Measurements from ENCODE around the gene PLIN4.
A peak's percentile ranks its signal among the peaks of the same experiment; 100 is the strongest.
"Not testable (repeated sequence)": the region's sequence is repeated elsewhere in the genome, so short reads cannot be mapped to it uniquely, and the experiment has no call there.

The PLIN4 gene

DNA sequence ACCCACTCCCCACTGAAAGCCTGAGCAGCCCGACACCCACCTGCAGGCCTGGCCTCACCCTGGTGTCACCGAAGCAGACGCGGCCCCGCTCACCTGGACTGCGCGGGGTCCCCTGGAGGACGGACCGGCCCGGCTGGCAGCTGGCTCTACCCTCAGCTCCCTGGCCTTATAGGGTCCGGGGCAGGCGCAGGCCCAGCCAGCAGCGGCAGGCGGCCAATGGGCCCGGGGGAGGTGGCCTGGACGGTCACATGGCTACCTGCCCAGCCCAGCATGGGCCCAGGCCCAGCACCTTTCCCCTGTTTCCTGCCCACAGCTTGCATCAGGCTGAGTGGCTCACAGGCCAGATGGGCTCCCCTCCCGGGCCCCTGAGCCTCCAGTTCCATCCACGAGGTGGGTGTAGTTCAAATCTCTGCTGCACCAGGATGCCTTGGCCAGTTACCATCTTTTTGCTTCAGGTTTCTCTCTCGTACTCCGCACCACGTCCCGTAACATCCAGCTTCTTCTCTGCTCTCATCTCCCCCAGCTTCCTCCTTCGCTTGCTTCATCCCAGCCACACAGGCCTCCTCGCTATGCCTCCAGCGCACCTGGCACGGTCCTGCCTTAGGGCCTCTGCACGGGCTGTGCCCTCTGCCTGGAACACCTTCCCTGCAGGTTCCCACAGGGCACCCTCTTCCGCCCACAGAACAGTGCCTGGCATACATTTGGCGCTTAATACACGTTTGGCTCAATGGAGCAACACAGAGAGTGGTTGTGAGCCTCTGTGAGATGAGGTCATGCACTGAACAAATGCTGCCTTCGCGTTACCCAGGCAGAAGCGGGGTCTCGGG is at the start of gene PLIN4:
Gene PLIN4 (minus strand): TSS at position 142 of the 827 bp plus-strand sequence. CDS start 214 bp downstream, outside the sequence.
- no peak for DNase-seq

DNA sequence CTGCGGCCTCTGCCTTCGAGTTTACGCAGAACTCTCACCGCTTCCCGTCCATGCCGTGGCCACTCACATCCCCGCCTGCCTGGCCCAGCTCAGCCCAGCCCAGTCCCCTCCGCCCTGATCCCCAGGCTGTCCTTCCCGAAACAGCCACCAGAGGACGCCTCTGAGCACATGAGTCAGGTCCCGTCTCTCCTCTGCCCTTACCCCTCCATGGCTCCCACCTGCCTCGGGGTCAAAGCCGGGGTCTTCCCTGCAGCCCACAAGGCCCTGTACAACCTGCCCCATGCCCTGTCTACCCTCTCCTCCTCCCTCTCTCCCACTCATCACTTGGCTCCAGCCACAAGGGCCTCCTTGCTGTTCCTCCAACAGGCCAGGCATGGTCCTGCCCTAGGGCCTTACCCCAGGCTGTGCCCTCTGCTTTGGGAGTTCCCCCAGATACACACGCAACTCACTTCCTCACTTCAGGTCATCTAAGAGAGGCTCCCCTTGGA is 49.3 kb upstream of the PLIN4 start:
- no peak for DNase-seq

- DNase-seq, result no peak
Measured at GRCh38 chr19:4566402-4567051, 48.2 kb upstream of the PLIN4 start.

DNA sequence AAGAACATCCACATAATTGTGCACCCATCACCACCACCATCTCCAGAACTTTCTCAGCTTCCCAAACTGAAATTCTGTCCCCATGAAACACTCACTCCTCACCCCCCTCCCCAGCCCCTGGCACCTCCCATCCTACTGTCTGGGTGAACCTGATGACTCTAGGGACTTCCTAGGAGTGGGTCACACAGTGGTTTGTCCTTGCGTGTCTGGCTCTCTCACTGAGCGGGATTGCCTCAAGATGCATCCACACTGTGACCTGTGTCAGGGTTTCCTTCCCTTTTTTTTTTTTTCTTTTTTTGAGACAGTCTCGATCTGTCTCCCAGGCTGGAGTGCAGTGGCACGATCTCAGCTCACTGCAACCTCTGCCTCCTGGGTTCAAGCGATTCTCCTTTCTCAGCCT is 45.3 kb upstream of the PLIN4 start:
- DNase-seq, result not testable (repeated sequence)

DNA sequence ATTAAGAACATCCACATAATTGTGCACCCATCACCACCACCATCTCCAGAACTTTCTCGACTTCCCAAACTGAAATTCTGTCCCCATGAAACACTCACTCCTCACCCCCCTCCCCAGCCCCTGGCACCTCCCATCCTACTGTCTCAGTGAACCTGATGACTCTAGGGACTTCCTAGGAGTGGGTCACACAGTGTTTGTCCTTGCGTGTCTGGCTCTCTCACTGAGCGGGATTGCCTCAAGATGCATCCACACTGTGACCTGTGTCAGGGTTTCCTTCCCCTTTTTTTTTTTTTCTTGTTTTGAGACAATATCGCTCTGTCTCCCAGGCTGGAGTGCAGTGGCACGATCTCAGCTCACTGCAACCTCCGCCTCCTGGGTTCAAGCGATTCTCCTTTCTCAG is 43.8 kb upstream of the PLIN4 start:
- not testable (repeated sequence) for DNase-seq

DNA sequence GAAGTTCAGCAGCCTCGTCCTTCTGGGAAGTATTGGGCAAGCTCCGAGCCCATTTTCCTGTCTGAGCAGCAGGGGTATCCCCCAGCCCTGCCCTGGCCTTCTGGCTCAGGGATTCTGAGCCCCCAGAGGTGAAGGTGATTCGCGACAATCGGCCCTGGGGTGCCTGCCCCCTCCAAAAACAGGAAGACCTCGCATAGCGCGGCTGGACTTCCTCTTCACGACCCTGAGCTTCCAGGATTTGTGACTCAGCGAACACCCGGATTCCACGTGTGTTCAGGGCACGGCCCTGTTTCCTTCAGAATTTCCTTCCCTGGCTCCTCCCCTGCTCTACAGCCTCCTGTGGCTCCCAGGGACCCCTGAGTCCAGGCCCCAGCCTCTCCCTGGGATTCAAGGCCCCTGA is 41.3 kb upstream of the PLIN4 start, which contains the start of gene SEMA6B:
Gene SEMA6B (minus strand): TSS at position 116 of the 400 bp plus-strand sequence. CDS start 1,227 bp downstream, outside the sequence.
- no peak for DNase-seq

DNA sequence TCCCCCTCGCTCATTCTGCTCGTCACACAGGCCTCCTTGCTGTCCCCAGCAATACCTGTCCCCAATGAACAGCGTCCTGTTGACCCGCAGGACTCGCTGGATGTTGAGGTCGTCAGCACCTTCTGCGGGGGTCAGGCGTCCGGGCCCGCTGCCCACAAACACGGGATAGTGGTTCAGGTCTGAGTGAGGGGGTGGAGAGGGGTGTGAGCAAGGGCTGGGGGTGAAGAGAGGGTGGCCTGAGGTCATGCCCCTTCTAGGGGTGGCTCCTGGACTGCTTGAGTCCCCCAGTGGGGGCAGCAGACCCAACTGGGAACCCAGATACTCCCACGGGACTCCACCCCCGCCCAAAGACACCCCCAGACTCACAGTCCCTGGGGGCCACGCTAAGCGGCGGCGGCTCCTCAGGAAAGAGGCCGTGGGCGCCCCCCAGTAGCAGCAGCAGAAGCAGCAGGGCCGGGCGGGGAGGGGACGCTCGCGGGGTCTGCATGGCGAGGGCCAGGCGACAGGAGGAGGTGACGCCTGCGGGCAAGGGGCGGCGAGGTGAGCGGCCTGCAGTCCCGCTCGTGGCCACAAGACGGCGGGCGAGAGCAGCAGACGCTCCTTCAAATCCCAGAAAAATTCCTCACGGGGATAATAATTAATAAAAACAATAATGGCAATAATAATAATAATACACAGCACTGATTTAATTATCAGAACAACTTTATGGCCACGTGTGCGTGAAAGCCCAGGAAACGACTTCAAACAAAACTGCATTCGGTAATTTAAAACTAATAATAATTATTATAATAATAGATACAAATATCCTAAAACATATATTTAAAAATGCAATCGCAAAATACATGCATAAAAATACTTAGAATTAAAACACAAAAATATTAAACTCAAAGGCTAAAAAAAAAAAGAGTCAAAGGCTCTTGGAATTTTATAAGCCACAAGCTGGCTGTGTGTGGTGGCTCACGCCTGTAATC is 40.0 kb upstream of the PLIN4 start:
- DNase-seq, result no peak

GRCh38 chr19:4557144-4557970 is 39.1 kb upstream of the PLIN4 start:
- DNase-seq, result no peak

DNA sequence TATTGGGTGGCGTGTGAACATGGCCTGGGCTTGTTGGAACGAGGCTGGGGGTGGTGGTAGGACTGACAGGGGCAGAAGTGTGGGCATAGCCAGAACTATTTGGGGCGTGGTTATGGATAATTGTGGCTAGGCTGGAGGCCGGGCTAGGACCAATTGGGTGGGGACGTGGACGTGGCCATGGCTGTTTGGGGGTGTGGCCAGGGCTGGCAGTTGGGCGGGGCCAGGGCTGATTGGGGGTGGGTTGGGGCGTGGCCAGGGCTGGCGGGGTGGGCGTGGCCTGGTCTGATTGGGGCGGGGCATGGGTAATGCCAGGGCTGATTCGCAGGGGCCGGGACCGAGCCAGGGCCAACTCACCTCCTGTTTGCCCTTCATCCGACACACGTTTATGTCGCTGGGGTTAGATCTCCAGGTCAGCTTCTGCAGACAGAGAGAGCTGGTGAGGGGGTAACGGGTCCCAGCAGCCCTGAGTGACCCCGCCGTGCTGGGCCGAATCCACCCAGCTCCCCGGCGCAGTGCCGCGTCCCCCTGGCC is 38.4 kb upstream of the PLIN4 start:
- peak; percentile 34 for DNase-seq

DNA sequence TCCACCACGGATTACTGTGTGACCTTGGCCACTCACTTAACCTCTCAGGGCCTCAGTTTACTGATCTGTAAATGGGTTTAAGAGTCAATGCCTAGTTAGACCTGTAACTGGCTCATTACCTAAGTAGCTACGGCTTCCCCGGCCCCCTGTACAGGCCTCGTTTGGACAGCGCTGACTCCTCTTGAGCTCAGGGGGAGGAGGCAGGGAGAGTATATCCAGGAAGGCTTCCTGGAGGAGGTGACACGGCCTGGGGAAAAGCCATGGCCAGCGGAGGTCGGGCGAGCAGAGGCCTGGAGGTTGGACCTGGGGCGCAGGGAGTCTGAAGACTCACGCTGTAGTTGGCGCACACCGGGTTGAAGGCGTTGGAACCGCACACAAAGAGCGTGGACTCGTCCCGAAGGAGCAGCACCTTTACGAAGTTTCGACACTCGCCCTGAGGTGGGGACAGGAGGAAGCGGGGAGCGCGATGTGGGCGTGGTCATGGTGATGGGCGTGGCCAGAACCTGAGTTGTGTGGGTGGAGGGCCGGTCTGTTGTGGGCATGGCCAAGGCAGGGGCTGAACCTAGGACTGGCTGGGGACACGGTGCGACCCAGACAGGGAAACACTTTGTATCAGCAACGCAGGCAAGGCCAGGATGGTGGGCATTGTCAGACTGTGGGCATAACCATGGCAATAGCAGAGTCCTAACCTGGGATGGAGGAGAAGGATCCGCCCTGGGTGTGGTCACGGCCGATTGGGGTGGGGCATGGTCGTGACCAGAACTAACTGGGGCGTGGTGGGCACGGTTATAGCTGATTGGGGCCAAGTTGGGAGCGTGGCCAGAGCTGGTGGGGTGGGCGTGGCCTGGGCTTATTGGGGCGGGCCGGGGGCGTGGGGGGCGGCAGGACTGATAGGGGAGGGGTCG is 37.6 kb upstream of the PLIN4 start:
- DNase-seq, result no peak

DNA sequence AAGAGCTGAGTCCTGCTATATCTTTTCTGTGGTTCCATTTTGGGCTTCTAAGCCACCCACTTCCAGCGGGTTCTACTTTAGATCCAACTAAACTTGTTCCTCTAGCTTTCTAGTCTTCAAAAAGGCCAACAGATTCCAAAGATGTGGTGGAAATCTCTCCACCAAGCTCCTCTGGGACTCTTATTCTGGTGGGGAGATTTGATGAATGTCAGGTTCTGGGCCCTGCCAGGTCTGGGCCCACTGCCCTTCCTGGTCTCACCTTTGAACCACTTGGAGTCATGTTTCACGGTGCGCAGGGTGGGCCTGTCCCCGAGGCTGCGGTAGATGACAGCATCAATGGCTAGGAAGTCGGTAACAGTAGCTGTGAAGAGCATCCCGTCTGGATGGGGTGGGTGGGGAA is 36.4 kb upstream of the PLIN4 start:
- DNase-seq, result no peak

DNA sequence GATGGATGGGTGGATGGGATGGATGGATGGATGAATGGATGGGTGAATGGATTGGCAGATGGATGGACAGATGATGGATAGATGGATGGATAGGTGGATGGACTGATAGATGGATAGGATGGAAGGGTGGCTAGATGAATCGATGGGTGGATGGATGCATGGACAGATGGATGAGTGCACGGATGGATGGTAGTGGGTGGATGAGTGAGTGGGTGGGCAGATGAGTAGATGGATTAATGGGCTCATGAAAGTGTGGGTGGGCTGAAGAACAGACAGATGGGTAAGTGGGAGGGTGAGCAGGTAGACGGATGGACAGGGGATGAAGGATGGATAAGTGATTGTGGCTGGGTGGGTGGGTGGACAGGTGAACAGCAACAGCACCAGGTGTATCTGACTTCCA is 35.5 kb upstream of the PLIN4 start:
- DNase-seq, result no peak

- DNase-seq, result no peak
Measured at GRCh38 chr19:4553092-4553695, 34.9 kb upstream of the PLIN4 start.

DNA sequence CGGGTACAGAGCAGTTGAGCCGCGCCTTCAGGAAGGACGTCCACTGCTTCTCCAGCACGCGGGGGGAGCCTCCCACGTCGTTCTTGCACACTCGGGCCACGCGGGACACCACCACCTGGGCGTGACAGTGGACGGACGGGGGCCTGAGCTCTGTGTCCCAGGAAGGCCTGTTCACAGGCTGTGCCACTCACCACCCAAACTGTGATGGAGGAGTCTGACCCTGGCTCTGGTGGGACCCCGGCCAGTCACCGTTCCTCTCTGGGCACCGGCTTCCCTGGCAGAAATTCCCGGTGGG is 34.2 kb upstream of the PLIN4 start:
- no peak for DNase-seq

DNA sequence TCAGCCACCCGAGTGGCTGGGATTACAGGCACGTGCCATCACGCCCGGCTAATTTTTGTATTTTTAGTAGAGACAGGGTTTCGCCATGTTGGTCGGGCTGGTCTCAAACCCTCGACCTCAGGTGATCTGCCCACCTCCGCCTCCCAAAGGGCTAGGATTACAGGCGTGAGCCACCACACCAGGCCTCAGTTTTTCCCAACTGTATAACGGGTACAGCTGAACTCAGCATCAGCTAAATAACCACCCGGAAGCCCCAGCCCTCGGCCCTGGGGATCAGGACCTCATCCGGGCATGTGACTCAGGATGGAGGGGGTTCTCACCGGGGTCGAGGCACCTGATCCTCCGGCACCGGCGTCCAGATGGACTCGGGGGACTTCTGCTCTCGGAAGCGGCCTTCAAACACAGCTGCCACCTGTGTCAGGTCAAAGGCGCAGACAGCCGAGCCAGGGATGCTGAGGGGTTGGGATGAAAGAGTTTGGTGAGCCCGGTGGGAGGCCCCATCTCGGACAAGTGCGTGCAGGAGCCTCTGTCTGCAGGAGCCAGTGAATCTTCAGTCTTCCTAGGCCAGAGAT is 32.3 kb upstream of the PLIN4 start:
- DNase-seq, result no peak

DNA sequence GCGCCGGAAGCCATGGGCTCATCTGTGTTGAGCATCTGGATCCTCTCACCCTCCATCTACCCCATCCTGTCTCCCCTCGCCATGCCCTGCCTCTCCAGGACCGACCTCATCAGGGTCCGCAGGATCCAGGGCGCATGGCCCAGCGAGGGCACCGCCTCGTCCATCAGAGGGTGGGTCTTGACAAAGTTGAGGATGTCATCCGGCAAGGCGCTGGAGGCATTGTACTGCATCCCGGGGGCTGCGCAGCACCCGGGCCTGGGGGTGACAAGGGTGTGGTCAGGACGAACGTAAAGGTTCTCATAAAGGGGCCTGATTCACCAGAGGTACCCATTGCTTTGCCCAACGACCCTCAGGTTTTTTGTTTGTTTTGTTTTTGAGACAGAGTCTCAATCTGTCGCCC is 31.7 kb upstream of the PLIN4 start:
- DNase-seq, result no peak

DNA sequence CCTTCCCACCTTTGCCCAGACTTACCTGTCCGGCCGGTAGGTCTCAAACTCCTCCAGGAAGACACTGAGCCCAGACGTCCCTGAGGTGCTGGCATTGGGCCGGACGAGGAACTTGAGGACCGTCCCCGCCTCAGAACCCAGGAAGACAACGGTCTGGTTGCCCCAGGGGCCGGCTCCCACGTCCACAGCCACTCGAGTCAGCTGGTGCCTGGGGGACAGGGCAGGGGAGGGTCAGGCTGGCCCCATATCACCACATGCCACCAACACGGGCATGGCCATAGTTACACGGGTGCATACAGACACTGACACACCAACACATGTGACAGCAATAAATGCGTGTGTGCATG is 29.9 kb upstream of the PLIN4 start:
- no peak for DNase-seq

GRCh38 chr19:4547303-4548237 is 29.3 kb upstream of the PLIN4 start:
- DNase-seq, result peak; percentile 90
